HEK293T (cell line): ENCODE results near the gene HPS3.

Experiments
- FOXM1 ChIP-seq: fragments of 450-650 bp; IDR thresholded peaks from 2 replicates; pipeline ENCODE4 v1.6.1; 2017; ENCODE audit warnings: mild to moderate bottlenecking, borderline replicate concordance
- LEF1 ChIP-seq: fragments of 450-650 bp; IDR thresholded peaks from 2 replicates; pipeline ENCODE4 v1.6.1; 2017; ENCODE audit warnings: mild to moderate bottlenecking, borderline replicate concordance
- NFRKB ChIP-seq: fragments of 450-650 bp; IDR thresholded peaks from 2 replicates; pipeline ENCODE4 v1.6.1; 2016; ENCODE audit warnings: mild to moderate bottlenecking, moderate library complexity
- SUZ12 ChIP-seq: fragments of 450-650 bp; IDR thresholded peaks from 2 replicates; pipeline ENCODE4 v1.6.1; 2016; ENCODE audit warnings: mild to moderate bottlenecking
- TARDBP ChIP-seq: fragments of 450-650 bp; IDR thresholded peaks from 2 replicates; pipeline ENCODE4 v1.6.1; 2016

DNA sequence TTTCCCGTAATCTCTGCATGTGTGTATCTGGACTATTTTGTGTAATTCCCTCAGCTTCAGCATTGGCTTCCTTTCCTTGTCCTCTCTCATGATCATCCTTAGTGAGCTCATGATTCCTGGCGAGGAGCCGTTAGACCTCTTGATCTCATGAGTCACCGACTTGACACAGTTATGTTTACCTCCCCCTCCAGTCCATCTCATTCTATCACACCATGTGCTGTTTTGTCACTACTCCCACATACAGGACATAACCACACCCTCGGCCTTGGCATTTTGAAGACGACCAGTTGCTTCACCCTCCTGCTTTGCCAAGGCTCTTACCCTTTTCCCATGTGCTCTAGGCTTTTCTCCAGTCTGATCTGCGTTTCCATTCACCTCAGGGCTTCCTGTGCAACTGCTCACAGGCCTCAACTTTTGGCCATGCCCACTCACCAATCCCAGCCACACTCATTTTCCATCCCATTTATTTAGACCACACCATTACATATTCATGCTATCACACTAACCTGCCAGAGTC lies 50.7 kb downstream of the HPS3 start:
- TF ChIP-seq NFRKB, result no peak
- no peak for TF ChIP-seq TARDBP
- TF ChIP-seq LEF1, result no peak
- no peak for TF ChIP-seq FOXM1
- no peak for TF ChIP-seq SUZ12
